Limb (tissue), 2 donors: ENCODE results near the gene ACTRT2.

Experiments used
- DNase-seq, 2 donors: peaks; one replicate each; pipeline ENCODE4 v3.0.0-alpha.2; 2016; ENCODE audit errors: extremely low spot score in 2 of 2

Gene ACTRT2

GRCh38 chr1:3052501-3052900 is 31.2 kb downstream of the ACTRT2 start:
- no peak for DNase-seq

GRCh38 chr1:3053366-3053980 is 32.2 kb downstream of the ACTRT2 start:
- no peak for DNase-seq

- no peak for DNase-seq
Observed at GRCh38 chr1:3053986-3054385, 32.7 kb downstream of the ACTRT2 start.

- DNase-seq: no peak
Observed at GRCh38 chr1:3054474-3054873, 33.2 kb downstream of the ACTRT2 start.

GRCh38 chr1:3055051-3055450 is 33.8 kb downstream of the ACTRT2 start:
- DNase-seq: no peak

GRCh38 chr1:3056641-3057040 is 35.4 kb downstream of the ACTRT2 start:
- DNase-seq: no peak

GRCh38 chr1:3058263-3059030 is 37.2 kb downstream of the ACTRT2 start:
- DNase-seq: no peak

- DNase-seq: peak in 1 of 2 donors; percentile 26
Observed at GRCh38 chr1:3060127-3060526, 38.9 kb downstream of the ACTRT2 start.

GRCh38 chr1:3060601-3061551 is 39.6 kb downstream of the ACTRT2 start:
- peak in 1 of 2 donors; percentile 32 for DNase-seq

- DNase-seq: peak in 1 of 2 donors; percentile 33
Observed at GRCh38 chr1:3061566-3061965, 40.3 kb downstream of the ACTRT2 start.

- peak in 1 of 2 donors; percentile 35 for DNase-seq
Observed at GRCh38 chr1:3061981-3062615, 40.8 kb downstream of the ACTRT2 start.

- peak in 1 of 2 donors; percentile 43 for DNase-seq
Observed at GRCh38 chr1:3062616-3063378, 41.5 kb downstream of the ACTRT2 start.

- peak in 1 of 2 donors; percentile 61 for DNase-seq
Observed at GRCh38 chr1:3063379-3064295, 42.4 kb downstream of the ACTRT2 start.

- DNase-seq: no peak
Observed at GRCh38 chr1:3064296-3064850, 43.1 kb downstream of the ACTRT2 start.

- DNase-seq: peak in 1 of 2 donors; percentile 30
Observed at GRCh38 chr1:3064901-3065300, 43.6 kb downstream of the ACTRT2 start.

- peak in 1 of 2 donors; percentile 31 for DNase-seq
Observed at GRCh38 chr1:3065396-3065795, 44.1 kb downstream of the ACTRT2 start.

- no peak for DNase-seq
Observed at GRCh38 chr1:3065797-3066196, 44.5 kb downstream of the ACTRT2 start.

- peak in 1 of 2 donors; percentile 46 for DNase-seq
Observed at GRCh38 chr1:3066250-3066711, 45.0 kb downstream of the ACTRT2 start.

- peak in 1 of 2 donors; percentile 42 for DNase-seq
Observed at GRCh38 chr1:3066826-3067225, 45.6 kb downstream of the ACTRT2 start.
